GM12891 (cell line): ENCODE results near the gene ALB.

Source experiments
- POLR2A ChIP-seq: IDR thresholded peaks from 2 replicates; pipeline ENCODE4 v1.6.1; 2011; ENCODE audit warnings: low read depth, low read length, control low read depth
- POLR2AphosphoS5 ChIP-seq: IDR thresholded peaks from 2 replicates; pipeline ENCODE4 v1.6.1; 2011; ENCODE audit warnings: low read depth, low read length, control low read depth

DNA sequence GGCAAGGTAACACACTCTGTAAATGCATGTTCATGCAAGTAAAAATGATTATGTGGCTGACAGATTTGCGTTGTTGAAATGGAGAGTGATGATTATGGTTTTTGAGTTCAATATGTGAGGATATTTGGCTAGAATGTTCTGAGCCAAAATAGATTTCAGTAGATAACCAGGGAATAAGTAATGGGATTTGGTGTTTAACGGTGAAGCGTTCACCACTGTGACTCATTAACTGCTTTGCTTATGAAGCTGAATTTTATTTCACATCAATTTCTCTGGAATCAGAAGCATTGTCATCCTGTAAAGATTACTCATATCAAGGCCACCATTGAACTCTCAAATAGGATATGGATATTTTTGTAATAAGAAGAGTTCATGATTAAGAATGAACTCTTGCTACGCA, 43.6 kb downstream of the ALB start:
- TF ChIP-seq POLR2A = no peak
- TF ChIP-seq POLR2AphosphoS5 = no peak
